ENCODE measurements around the gene CEBPE. TPM values are rescaled to one million over a fixed set of nuclear protein-coding genes. Genes with fewer than 3 reads are reported as not detected.

CEBPE gene
- total RNA-seq, 3 donors from 2014 or later: 0.32 TPM; not detected in 2

- Histone ChIP-seq H3K36me3 (no peaks in the 10 kb centered on the region), H3K4me3 (no peak overlapping the region), H3K27me3 (no peaks in the 10 kb centered on the region), H3K4me1 (peaks cover 5 to 21% of the 10 kb centered on the region in 2 donors), H3K9me3 (no peaks in the 10 kb centered on the region), H3K27ac (peak overlapping the region; percentile 58 to 76)
- intact Hi-C loops (cut with DNase I; ENCODE audit: low total_unique reads): no loop called here
- DNase-seq (ENCODE audit: low spot score in 2 of 2): no peak
- TF ChIP-seq CTCF (IDR thresholded peaks at IDR 0.05): no peak
- TF ChIP-seq POLR2AphosphoS5 (IDR thresholded peaks at IDR 0.05): no peak
These were observed 18.9 kb upstream of the CEBPE start for GRCh38 chr14:23137813-23138535.

GRCh38 chr14:23137192-23137812, 18.2 kb upstream of the CEBPE start:
- peak overlapping the region; percentile 58 to 76 for H3K27ac ChIP-seq
- no peaks in the 10 kb centered on the region for H3K27me3 ChIP-seq
- intact Hi-C loops (cut with DNase I; ENCODE audit: low total_unique reads): no loop called here
- DNase-seq (ENCODE audit: low spot score in 2 of 2): peak; percentile 71 to 75
- no peak overlapping the region for H3K4me3 ChIP-seq
- TF ChIP-seq POLR2A (IDR thresholded peaks at IDR 0.05) (no peak), CTCF (IDR thresholded peaks at IDR 0.05) (no peak), POLR2AphosphoS5 (IDR thresholded peaks at IDR 0.05) (no peak)
- no peaks in the 10 kb centered on the region for H3K36me3 ChIP-seq
- no peaks in the 10 kb centered on the region for H3K9me3 ChIP-seq
- peaks cover 3 to 17% of the 10 kb centered on the region in 2 donors for H3K4me1 ChIP-seq

GRCh38 chr14:23136566-23137133, 17.6 kb upstream of the CEBPE start:
- intact Hi-C loops (cut with DNase I; ENCODE audit: low total_unique reads): no loop called here
- H3K27ac ChIP-seq: peak overlapping the region; percentile 58 to 76
- H3K36me3 ChIP-seq: no peaks in the 10 kb centered on the region
- TF ChIP-seq POLR2AphosphoS5 (IDR thresholded peaks at IDR 0.05): no peak
- TF ChIP-seq POLR2A (IDR thresholded peaks at IDR 0.05): no peak
- TF ChIP-seq CTCF (IDR thresholded peaks at IDR 0.05): no peak
- DNase-seq (ENCODE audit: low spot score in 2 of 2): no peak
- no peaks in the 10 kb centered on the region for H3K27me3 ChIP-seq
- no peak overlapping the region for H3K4me3 ChIP-seq
- H3K4me1 ChIP-seq: peaks cover 3 to 12% of the 10 kb centered on the region in 2 donors
- no peaks in the 10 kb centered on the region for H3K9me3 ChIP-seq

- intact Hi-C loops (cut with DNase I; ENCODE audit: low total_unique reads): no loop called here
- H3K4me3 ChIP-seq: no peak overlapping the region
- TF ChIP-seq POLR2AphosphoS5 (IDR thresholded peaks at IDR 0.05) (no peak), CTCF (IDR thresholded peaks at IDR 0.05) (no peak), POLR2A (IDR thresholded peaks at IDR 0.05) (no peak)
These were observed 13.9 kb upstream of the CEBPE start for GRCh38 chr14:23132970-23133369.

GRCh38 chr14:23131482-23131881, 12.4 kb upstream of the CEBPE start:
- H3K27me3 ChIP-seq: no peaks in the 10 kb centered on the region
- H3K4me1 ChIP-seq: peaks cover 0 to 3% of the 10 kb centered on the region in 2 donors
- no peaks in the 10 kb centered on the region for H3K9me3 ChIP-seq
- peak overlapping the region; percentile 65 to 75 for H3K27ac ChIP-seq
- no peak for DNase-seq (ENCODE audit: low spot score in 2 of 2)
- H3K36me3 ChIP-seq: no peaks in the 10 kb centered on the region
- H3K4me3 ChIP-seq: no peak overlapping the region
- no peak for TF ChIP-seq POLR2AphosphoS5 (IDR thresholded peaks at IDR 0.05)
- TF ChIP-seq POLR2A (IDR thresholded peaks at IDR 0.05): no peak
- TF ChIP-seq CTCF (IDR thresholded peaks at IDR 0.05): no peak
- intact Hi-C loops (cut with DNase I; ENCODE audit: low total_unique reads): no loop called here

More at GRCh38 chr14:23132970-23133369, 13.9 kb upstream of the CEBPE start:
- Histone ChIP-seq H3K4me1 (peaks cover 6 to 10% of the 10 kb centered on the region in 2 donors), H3K36me3 (no peaks in the 10 kb centered on the region), H3K27ac (no peak overlapping the region), H3K27me3 (no peaks in the 10 kb centered on the region), H3K9me3 (no peaks in the 10 kb centered on the region)
- no peak for DNase-seq (ENCODE audit: low spot score in 2 of 2)

Data from breast epithelium (tissue), 4 donors.